DND-41 (cell line): ENCODE data around the gene DNAJB1.

ENCODE experiments used
- EZH2 ChIP-seq: IDR thresholded peaks from 3 replicates; pipeline ENCODE4 v1.6.1; 2012; ENCODE audit warnings: borderline replicate concordance, low read depth, mild to moderate bottlenecking, moderate library complexity, low read length, inconsistent platforms; ENCODE audit not compliant: severe bottlenecking
- TF ChIP-seq, protein P1 (sequence below): IDR thresholded peaks from 2 replicates; pipeline ENCODE4 v1.5.1; 2012; ENCODE audit warnings: borderline replicate concordance, low read length, moderate library complexity, mild to moderate bottlenecking; ENCODE audit not compliant: poor library complexity, severe bottlenecking; ENCODE audit errors: extremely low read depth

DNA sequence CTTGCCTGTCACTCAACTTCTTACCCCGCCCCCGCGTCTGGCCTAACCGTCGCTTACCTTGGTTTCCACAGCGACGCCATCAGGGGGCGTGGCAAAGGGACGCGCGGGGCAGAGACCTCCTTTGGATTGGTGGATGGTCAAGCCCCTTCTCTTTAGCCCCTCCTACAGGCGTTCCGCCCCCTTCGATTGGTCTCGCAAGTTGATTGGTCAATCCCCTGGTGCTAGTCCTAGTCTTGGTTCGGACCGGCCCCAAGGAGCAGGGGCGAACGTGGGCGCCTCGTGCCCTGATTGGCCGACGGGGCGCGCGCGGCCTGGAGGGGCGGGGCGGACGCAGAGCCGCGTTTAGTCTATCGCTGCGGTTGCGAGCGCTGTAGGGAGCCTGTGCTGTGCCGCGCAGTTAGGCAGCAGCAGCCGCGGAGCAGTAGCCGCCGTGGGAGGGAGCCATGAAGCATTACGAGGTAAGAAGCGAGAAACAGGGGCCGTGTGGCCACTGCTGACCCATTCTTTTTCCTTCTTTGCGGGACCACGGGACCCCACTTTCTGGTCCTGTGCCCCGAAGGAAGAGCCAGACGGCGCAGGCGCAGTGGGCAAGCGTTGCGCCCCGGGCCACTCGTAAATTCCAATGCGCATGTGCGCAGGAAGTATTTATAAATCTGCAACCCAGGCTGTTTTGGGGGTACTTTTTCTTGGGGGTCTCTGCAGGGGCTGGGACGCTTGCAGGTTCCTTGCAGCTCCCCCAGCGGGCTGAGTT, 11.2 kb upstream of the DNAJB1 start, which contains the start of gene TECR:
- TF ChIP-seq, protein P1, sequence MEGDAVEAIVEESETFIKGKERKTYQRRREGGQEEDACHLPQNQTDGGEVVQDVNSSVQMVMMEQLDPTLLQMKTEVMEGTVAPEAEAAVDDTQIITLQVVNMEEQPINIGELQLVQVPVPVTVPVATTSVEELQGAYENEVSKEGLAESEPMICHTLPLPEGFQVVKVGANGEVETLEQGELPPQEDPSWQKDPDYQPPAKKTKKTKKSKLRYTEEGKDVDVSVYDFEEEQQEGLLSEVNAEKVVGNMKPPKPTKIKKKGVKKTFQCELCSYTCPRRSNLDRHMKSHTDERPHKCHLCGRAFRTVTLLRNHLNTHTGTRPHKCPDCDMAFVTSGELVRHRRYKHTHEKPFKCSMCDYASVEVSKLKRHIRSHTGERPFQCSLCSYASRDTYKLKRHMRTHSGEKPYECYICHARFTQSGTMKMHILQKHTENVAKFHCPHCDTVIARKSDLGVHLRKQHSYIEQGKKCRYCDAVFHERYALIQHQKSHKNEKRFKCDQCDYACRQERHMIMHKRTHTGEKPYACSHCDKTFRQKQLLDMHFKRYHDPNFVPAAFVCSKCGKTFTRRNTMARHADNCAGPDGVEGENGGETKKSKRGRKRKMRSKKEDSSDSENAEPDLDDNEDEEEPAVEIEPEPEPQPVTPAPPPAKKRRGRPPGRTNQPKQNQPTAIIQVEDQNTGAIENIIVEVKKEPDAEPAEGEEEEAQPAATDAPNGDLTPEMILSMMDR, result peak; percentile 13
- no peak for TF ChIP-seq EZH2
